Measurements from ENCODE around the gene MEIG1. TPM values are rescaled to one million over a fixed set of nuclear protein-coding genes. Genes with fewer than 3 reads are reported as not detected.

The MEIG1 gene
- total and polyA plus RNA-seq, 2 of the 8 experiments (the other 6 are each of a cell fraction or from before 2014, with no cell fraction given), result not detected

- Histone ChIP-seq H2BK20ac (ENCODE audit: low read length) (no peak overlapping the region), H3K9me3 (ENCODE audit: insufficient read depth in 2 of 2, low read depth in 1 of 2, low read length in 1 of 2) (no peaks in the 10 kb centered on the region), H4K20me1 (replicated peaks in 1 of 2; ENCODE audit: control insufficient read depth in 1 of 2, insufficient read depth in 2 of 2, low read length in 2 of 2) (peaks cover 2 to 13% of the 10 kb centered on the region in 2 experiments), H2AK5ac (ENCODE audit: low read depth, low read length) (no peak overlapping the region), H4K8ac (ENCODE audit: extremely low read depth, insufficient read depth, low read length) (no peak overlapping the region), H3K27ac (ENCODE audit: low read depth, low read length) (no peak overlapping the region), H2BK5ac (ENCODE audit: low read depth, low read length) (no peak overlapping the region), H4K5ac (ENCODE audit: insufficient read length, low read depth, low read length) (no peak overlapping the region), H4K91ac (replicated peaks; ENCODE audit: insufficient read length, low read length) (no peak overlapping the region), H3K79me2 (ENCODE audit: control insufficient read depth in 1 of 2, insufficient read depth in 2 of 2, low read length in 2 of 2) (peaks cover 0 to 4% of the 10 kb centered on the region in 2 experiments; a peak in 1 of 4 replicates), H3K23me2 (ENCODE audit: low read depth, low read length) (peaks cover 10% of the 10 kb centered on the region; the same call in 1 of the 2 replicates), H3K4me2 (ENCODE audit: insufficient read depth in 1 of 2, low read depth in 2 of 2, low read length in 2 of 2) (no peak overlapping the region), H3K36me3 (ENCODE audit: control insufficient read depth in 2 of 4, insufficient read depth in 4 of 4, low read length in 3 of 4) (peaks cover 0 to 11% (median 3%) of the 10 kb centered on the region in 4 experiments; a peak in 3 of 8 replicates), H2AFZ (ENCODE audit: low read length) (no peak overlapping the region), H3K18ac (ENCODE audit: extremely low read depth, low read length) (no peak overlapping the region), H2BK12ac (ENCODE audit: low read depth, low read length) (no peak overlapping the region), H3K14ac (ENCODE audit: insufficient read length) (no peak overlapping the region), H3K27me3 (replicated peaks in 1 of 4; ENCODE audit: control insufficient read depth in 3 of 4, extremely low read depth in 1 of 4, insufficient read depth in 3 of 4, low read length in 3 of 4) (peaks cover 0 to 2% (median 0%) of the 10 kb centered on the region in 4 experiments; a peak in 1 of 7 replicates), H3K4me3 (ENCODE audit: extremely low read depth in 1 of 4, insufficient read depth in 2 of 4, low read depth in 3 of 4, low read length in 4 of 4) (no peak overlapping the region), H3K23ac (ENCODE audit: insufficient read length) (no peak overlapping the region), H2BK15ac (ENCODE audit: low read length) (no peak overlapping the region), H2BK120ac (replicated peaks; ENCODE audit: low read depth, low read length) (no peak overlapping the region), H3K4ac (replicated peaks; ENCODE audit: insufficient read length, low read depth, low read length) (no peak overlapping the region), H3K4me1 (replicated peaks in 1 of 4; ENCODE audit: control insufficient read depth in 3 of 4, insufficient read depth in 4 of 4, low read length in 3 of 4) (peaks cover 0 to 12% (median 7%) of the 10 kb centered on the region in 4 experiments; a peak in 6 of 7 replicates), H3K9ac (replicated peaks in 1 of 4; ENCODE audit: extremely low read depth in 1 of 4, low read depth in 3 of 4, low read length in 3 of 4) (no peak overlapping the region), H3K56ac (replicated peaks; ENCODE audit: insufficient read length, low read depth, low read length) (no peak overlapping the region), H3K79me1 (ENCODE audit: low read depth, low read length) (no peaks in the 10 kb centered on the region)
- FAIRE-seq (no peak), DNase-seq (ENCODE audit: low read depth in 1 of 2, low spot score in 2 of 2) (no peak)
- ChIA-PET CTCF (ENCODE audit: partially characterized antibody) (interaction anchor here (0.6 to 1.5 kb wide), 3 partner anchors 22 to 67 kb away, joined by 5 to 6 read pairs (median 5); no protein-coding TSS in a partner anchor), POLR2A (ENCODE audit: partially characterized antibody) (no interaction called here)
- 91% methylated on average over 5 of the region's 5 CpGs; no CpG with 5 or more reads in 1 of the 2 experiments for WGBS, 2 experiments (ENCODE audit: extremely low coverage in 1 of 2, insufficient coverage in 1 of 2, insufficient read length in 1 of 2, insufficient replicate concordance in 2 of 2, low coverage in 1 of 2, low lambda C conversion rate in 2 of 2, missing lambda C conversion rate in 1 of 2)
- no peak for TF ChIP-seq SAP30 (IDR thresholded peaks at IDR 0.05; ENCODE audit: insufficient read depth, insufficient replicate concordance, low read length)
These were observed 9.9 kb upstream of the MEIG1 start for GRCh38 chr10:14949291-14949690.

Data from H1 (cell line).